HepG2 (cell line): Measurements from ENCODE around the gene TIMELESS. TPM values are rescaled to one million over a fixed set of nuclear protein-coding genes. Genes with fewer than 3 reads are reported as not detected.

ENCODE experiments used
- ADNP ChIP-seq: sonication (generic); formaldehyde crosslinking; IDR thresholded peaks from 2 replicates; pipeline ENCODE4 v1.4.0; 2020; ENCODE audit warnings: missing genetic modification reagents
- ASH2L ChIP-seq: fragments of 300-600, 200-600 bp; sonication (generic); IDR thresholded peaks from 2 replicates; pipeline ENCODE4 v1.7.0; 2017; ENCODE audit warnings: low read depth, mild to moderate bottlenecking, moderate library complexity, mixed read lengths, low read length; ENCODE audit not compliant: insufficient read length
- BRCA1 ChIP-seq: sonication (generic); formaldehyde crosslinking; IDR thresholded peaks from 2 replicates; pipeline ENCODE4 v1.4.0; 2020; ENCODE audit warnings: missing genetic modification reagents
- FOXM1 ChIP-seq: sonication (generic); formaldehyde crosslinking; IDR thresholded peaks from 2 replicates; pipeline ENCODE4 v1.5.0; 2020; ENCODE audit warnings: missing genetic modification reagents
- GATAD1 ChIP-seq: IDR thresholded peaks from 2 replicates; pipeline ENCODE4 v1.6.1; 2016; ENCODE audit warnings: missing genetic modification reagents, missing compliant biosample characterization
- HOXA5 ChIP-seq: sonication (generic); formaldehyde crosslinking; IDR thresholded peaks from 2 replicates; pipeline ENCODE4 v1.4.0; 2020; ENCODE audit warnings: missing genetic modification reagents
- IRF2 ChIP-seq: IDR thresholded peaks from 2 replicates; pipeline ENCODE4 v1.6.1; 2018; ENCODE audit warnings: missing genetic modification reagents, missing compliant biosample characterization
- KAT2B ChIP-seq: fragments of 150-350 bp; IDR thresholded peaks from 2 replicates; pipeline ENCODE4 v1.6.1; 2014; ENCODE audit warnings: low read depth, low read length, borderline replicate concordance
- KAT7 ChIP-seq: IDR thresholded peaks from 2 replicates; pipeline ENCODE4 v1.6.1; 2018; ENCODE audit warnings: borderline replicate concordance, missing compliant biosample characterization
- MAFG ChIP-seq: sonication (generic); formaldehyde crosslinking; IDR thresholded peaks from 2 replicates; pipeline ENCODE4 v1.5.1; 2020; ENCODE audit warnings: mild to moderate bottlenecking, missing genetic modification reagents
- NCOR1 ChIP-seq: fragments of 200-600 bp; sonication (generic); IDR thresholded peaks from 2 replicates; pipeline ENCODE4 v1.7.0; 2017; ENCODE audit warnings: antibody characterized with exemption, low read length, borderline replicate concordance
- PAX8 ChIP-seq: sonication (generic); formaldehyde crosslinking; IDR thresholded peaks from 2 replicates; pipeline ENCODE4 v1.8.0; 2022; ENCODE audit warnings: mild to moderate bottlenecking, missing genetic modification reagents, borderline replicate concordance
- PPARG ChIP-seq: conservative IDR thresholded peaks from 2 replicates; pipeline ENCODE4 v1.6.1; 2016; ENCODE audit warnings: missing biosample characterization, missing genetic modification reagents
- RFXAP ChIP-seq: sonication (generic); formaldehyde crosslinking; IDR thresholded peaks from 2 replicates; pipeline ENCODE4 v1.4.0; 2020; ENCODE audit warnings: missing genetic modification reagents, borderline replicate concordance
- SNAPC2 ChIP-seq: sonication (generic); formaldehyde crosslinking; IDR thresholded peaks from 2 replicates; pipeline ENCODE4 v1.8.1; 2022; ENCODE audit warnings: mild to moderate bottlenecking, missing genetic modification reagents
- SRSF4 ChIP-seq: fragments of 200-400 bp; formaldehyde crosslinking; IDR thresholded peaks from one replicate; pipeline ENCODE4 v1.6.1; 2018; ENCODE audit warnings: mild to moderate bottlenecking, low read depth, low read length, moderate library complexity; ENCODE audit not compliant: poor library complexity, severe bottlenecking
- TBP ChIP-seq: sonication (generic); formaldehyde crosslinking; IDR thresholded peaks from 2 replicates; pipeline ENCODE4 v1.5.0; 2020; ENCODE audit warnings: missing genetic modification reagents
- ZKSCAN5 ChIP-seq: sonication (generic); formaldehyde crosslinking; IDR thresholded peaks from 2 replicates; pipeline ENCODE4 v1.5.1; 2020; ENCODE audit warnings: mild to moderate bottlenecking, missing genetic modification reagents
- ZNF10 ChIP-seq: sonication (generic); formaldehyde crosslinking; IDR thresholded peaks from 2 replicates; pipeline ENCODE4 v1.4.0; 2020; ENCODE audit warnings: mild to moderate bottlenecking, low read depth, missing genetic modification reagents, borderline replicate concordance
- ZNF136 ChIP-seq: sonication (generic); formaldehyde crosslinking; IDR thresholded peaks from 2 replicates; pipeline ENCODE4 v1.8.1; 2022; ENCODE audit warnings: low read depth, mild to moderate bottlenecking, moderate library complexity, missing genetic modification reagents
- ZNF143 ChIP-seq: sonication (generic); formaldehyde crosslinking; IDR thresholded peaks from 2 replicates; pipeline ENCODE4 v1.4.0; 2020; ENCODE audit warnings: missing genetic modification reagents
- ZNF224 ChIP-seq: sonication (generic); formaldehyde crosslinking; IDR thresholded peaks from 2 replicates; pipeline ENCODE4 v1.5.0; 2020; ENCODE audit warnings: mild to moderate bottlenecking, missing genetic modification reagents
- ZNF274 ChIP-seq: sonication (generic); formaldehyde crosslinking; IDR thresholded peaks from 2 replicates; pipeline ENCODE4 v1.5.1; 2020; ENCODE audit warnings: mild to moderate bottlenecking, missing genetic modification reagents
- ZNF335 ChIP-seq: sonication (generic); formaldehyde crosslinking; IDR thresholded peaks from 2 replicates; pipeline ENCODE4 v1.4.0; 2020; ENCODE audit warnings: missing genetic modification reagents
- ZNF572 ChIP-seq: sonication (generic); formaldehyde crosslinking; IDR thresholded peaks from 2 replicates; pipeline ENCODE4 v1.5.1; 2020; ENCODE audit warnings: mild to moderate bottlenecking, missing genetic modification reagents
- ZNF839 ChIP-seq: sonication (generic); formaldehyde crosslinking; IDR thresholded peaks from 2 replicates; pipeline ENCODE4 v1.4.0; 2020; ENCODE audit warnings: missing genetic modification reagents, mild to moderate bottlenecking, borderline replicate concordance
- polyA plus RNA-seq, 8 experiments: library from polyadenylated mRNA; depleted of rRNA in 3 of 8; stranded (reverse) in 7 of 8; unstranded in 1 of 8; fragments of >200 nt; fragmentation: Illumina TruSeq in 4 of 8; extraction: Trizol in 4 of 8; gene quantifications; 2 replicates each; pipeline versions ENCODE4 v1.2.1 to v1.2.3, GENCODE V29; 2011 to 2016; ENCODE audit warnings: low read depth in 4 of 8, missing spikeins in 1 of 8, mixed read lengths in 1 of 8; ENCODE audit not compliant: insufficient read depth in 1 of 8
- total RNA-seq, 5 experiments: library from RNA; depleted of rRNA; stranded (reverse); fragments of >200 nt; fragmentation: Illumina TruSeq; extraction: Trizol; gene quantifications; 2 replicates each; pipeline ENCODE4 v1.2.3, GENCODE V29; 2016; ENCODE audit warnings: low read depth in 1 of 5
- TF ChIP-seq, protein P1 (sequence below): sonication (generic); formaldehyde crosslinking; IDR thresholded peaks from 2 replicates; pipeline ENCODE4 v1.4.0; 2020; ENCODE audit warnings: mild to moderate bottlenecking, missing genetic modification reagents
- TF ChIP-seq, protein P2 (sequence below): sonication (generic); formaldehyde crosslinking; IDR thresholded peaks from 2 replicates; pipeline ENCODE4 v1.4.0; 2020; ENCODE audit warnings: mild to moderate bottlenecking, missing genetic modification reagents, borderline replicate concordance

Gene TIMELESS
- total and polyA plus RNA-seq, 2 of the 13 experiments (the other 11 are each of a cell fraction or from before 2014, with no cell fraction given) = 4.0 to 20.3 TPM

DNA sequence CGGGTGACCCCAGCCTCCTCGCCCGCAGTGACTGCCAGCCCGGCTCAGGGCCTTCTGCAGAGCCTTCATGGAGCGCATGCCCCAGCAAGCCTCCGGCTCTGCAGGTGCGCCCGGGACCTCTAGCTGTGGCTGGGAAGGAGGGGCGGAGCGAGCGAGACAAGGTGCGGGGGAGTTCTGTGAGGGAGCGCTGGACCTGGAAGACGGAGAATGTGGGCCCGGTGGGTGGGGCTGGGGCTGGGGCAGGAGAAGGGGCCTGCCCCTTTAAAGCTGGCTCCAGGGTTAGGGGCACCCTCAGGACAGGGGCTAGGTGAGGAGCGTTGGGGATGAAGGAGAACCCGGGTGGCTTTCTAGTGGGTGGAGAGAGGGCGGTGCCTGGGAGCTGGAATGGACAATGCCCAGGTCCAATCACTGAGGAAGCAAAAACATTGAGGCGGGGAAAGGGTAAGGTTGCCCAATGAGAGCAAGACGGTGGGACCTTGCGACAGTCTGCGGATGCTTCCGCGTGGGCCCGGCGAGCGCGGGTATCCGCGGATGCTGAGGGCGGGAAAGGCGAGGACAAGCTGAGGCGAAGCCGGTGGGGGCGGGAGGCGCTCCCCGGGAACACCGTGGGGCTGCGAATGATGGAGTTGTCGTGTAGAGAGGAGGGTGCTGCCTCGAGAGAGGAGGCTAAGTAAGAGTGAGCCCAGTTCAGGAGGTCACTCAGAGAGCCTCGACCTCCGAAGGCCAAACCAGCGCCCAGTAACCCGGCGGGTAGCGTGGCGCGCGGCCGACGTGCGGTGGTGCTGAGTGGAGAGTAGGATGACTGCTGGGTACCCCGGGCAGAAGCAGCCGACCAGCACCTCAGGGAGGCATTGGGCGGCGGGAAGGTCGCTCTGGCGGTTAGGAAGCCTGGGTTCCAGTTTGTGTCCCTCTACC lies 39.1 kb upstream of the TIMELESS start, which contains the start of gene GLS2 (continued):
- no peak for TF ChIP-seq ASH2L
- peak; percentile 88; the same call in 1 of the 2 replicates for TF ChIP-seq HOXA5 (CRISPR knock-in tag)
- peak; percentile 59; the same call in 1 of the 2 replicates for TF ChIP-seq FOXM1 (CRISPR knock-in tag)
- TF ChIP-seq ZNF839 (CRISPR knock-in tag) = 0 out of 2 replicates have a peak, but pooled peaks have one; percentile 21
- TF ChIP-seq ZNF224 = peak; percentile 83; the same call in 1 of the 2 replicates
- no peak for TF ChIP-seq KAT7
- TF ChIP-seq SRSF4 = no peak
- no peak for TF ChIP-seq PPARG
- TF ChIP-seq ZNF572 = no peak
- 0 out of 2 replicates have a peak, but pooled peaks have one; percentile 19 for TF ChIP-seq ADNP
- 0 out of 2 replicates have a peak, but pooled peaks have one; percentile 58 for TF ChIP-seq PAX8 (CRISPR knock-in tag)
- 0 out of 2 replicates have a peak, but pooled peaks have one; percentile 58 for TF ChIP-seq ZNF335 (CRISPR knock-in tag)
- TF ChIP-seq ZNF143 (CRISPR knock-in tag) = peak; percentile 61
- no peak for TF ChIP-seq KAT2B
- no peak for TF ChIP-seq IRF2
- TF ChIP-seq, protein P1, sequence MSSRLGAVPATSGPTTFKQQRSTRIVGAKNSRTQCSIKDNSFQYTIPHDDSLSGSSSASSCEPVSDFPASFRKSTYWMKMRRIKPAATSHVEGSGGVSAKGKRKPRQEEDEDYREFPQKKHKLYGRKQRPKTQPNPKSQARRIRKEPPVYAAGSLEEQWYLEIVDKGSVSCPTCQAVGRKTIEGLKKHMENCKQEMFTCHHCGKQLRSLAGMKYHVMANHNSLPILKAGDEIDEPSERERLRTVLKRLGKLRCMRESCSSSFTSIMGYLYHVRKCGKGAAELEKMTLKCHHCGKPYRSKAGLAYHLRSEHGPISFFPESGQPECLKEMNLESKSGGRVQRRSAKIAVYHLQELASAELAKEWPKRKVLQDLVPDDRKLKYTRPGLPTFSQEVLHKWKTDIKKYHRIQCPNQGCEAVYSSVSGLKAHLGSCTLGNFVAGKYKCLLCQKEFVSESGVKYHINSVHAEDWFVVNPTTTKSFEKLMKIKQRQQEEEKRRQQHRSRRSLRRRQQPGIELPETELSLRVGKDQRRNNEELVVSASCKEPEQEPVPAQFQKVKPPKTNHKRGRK (CRISPR knock-in tag) = no peak
- TF ChIP-seq ZNF136 (CRISPR knock-in tag) = no peak
- TF ChIP-seq GATAD1 = peak; percentile 49; the same call in 1 of the 2 replicates
- TF ChIP-seq, protein P2, sequence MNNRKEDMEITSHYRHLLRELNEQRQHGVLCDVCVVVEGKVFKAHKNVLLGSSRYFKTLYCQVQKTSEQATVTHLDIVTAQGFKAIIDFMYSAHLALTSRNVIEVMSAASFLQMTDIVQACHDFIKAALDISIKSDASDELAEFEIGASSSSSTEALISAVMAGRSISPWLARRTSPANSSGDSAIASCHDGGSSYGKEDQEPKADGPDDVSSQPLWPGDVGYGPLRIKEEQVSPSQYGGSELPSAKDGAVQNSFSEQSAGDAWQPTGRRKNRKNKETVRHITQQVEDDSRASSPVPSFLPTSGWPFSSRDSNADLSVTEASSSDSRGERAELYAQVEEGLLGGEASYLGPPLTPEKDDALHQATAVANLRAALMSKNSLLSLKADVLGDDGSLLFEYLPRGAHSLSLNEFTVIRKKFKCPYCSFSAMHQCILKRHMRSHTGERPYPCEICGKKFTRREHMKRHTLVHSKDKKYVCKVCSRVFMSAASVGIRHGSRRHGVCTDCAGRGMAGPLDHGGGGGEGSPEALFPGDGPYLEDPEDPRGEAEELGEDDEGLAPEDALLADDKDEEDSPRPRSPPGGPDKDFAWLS = no peak
- no peak for TF ChIP-seq TBP (CRISPR knock-in tag)
- TF ChIP-seq NCOR1 = no peak
- TF ChIP-seq MAFG = no peak
- TF ChIP-seq RFXAP = peak; percentile 86
- no peak for TF ChIP-seq SNAPC2 (CRISPR knock-in tag)
- TF ChIP-seq ZNF274 (CRISPR knock-in tag) = peak; percentile 87
- TF ChIP-seq BRCA1 (CRISPR knock-in tag) = peak; percentile 85; the same call in 1 of the 2 replicates
- TF ChIP-seq ZNF10 (CRISPR knock-in tag) = no peak
- no peak for TF ChIP-seq ZKSCAN5 (CRISPR knock-in tag)
